NCI-H2081 (cell line): Measurements from ENCODE around the gene PDE4C.

Experiments used
- DNase-seq, 2 experiments: peaks; one replicate each; lab custom pipeline; 2025; lab: John Stamatoyannopoulos, UW

Gene PDE4C

DNA sequence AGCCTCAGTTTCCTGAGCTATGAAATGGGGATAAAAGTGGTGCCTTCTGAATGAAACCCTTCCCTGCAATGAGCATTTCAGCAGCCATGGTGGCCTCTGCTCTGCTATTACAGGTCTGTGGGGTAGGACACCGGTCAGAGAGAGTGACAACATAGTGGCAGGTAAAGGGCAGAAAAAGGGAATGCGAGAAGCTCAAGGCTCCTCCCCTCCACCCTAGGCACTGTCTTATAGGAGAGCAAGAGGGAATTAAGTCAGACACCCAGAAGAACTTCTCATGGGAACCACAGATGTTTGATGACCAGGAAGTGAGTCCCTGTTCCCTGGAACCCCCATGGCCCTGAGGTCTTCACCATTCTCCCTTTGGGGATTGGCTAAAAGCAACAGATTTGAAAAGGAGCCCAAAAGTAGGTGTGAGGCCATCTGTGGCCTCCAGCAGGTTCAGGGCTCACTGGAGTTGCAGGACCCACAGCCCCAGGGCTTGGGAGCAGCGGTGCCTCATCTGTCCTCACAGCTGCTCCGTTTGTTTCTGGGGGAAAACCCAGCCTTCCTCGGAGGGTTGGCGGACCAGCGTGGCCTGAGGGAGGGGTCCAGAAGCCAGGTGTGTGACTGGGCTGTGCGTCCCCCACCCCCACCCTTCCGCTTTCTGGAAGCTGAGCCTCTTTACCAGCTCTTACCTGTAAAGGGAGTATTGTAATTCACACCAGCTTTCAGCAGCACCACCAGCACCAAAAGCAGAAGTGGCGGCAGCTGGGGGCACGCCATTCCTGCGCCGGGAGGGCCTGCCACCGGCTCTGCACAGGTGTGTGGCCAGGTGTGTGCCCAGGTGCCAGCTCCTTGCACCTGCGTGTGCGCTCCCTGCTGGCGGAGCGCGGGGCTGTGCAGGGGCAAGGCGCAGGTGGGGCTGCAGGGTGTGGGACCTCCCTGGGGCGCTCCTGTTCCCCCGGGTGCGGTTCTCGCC is 28.6 kb upstream of the PDE4C start:
- DNase-seq: peak; percentile 41 to 64

- no peak for DNase-seq
Observed at GRCh38 chr19:18253716-18254115, 27.5 kb upstream of the PDE4C start.

DNA sequence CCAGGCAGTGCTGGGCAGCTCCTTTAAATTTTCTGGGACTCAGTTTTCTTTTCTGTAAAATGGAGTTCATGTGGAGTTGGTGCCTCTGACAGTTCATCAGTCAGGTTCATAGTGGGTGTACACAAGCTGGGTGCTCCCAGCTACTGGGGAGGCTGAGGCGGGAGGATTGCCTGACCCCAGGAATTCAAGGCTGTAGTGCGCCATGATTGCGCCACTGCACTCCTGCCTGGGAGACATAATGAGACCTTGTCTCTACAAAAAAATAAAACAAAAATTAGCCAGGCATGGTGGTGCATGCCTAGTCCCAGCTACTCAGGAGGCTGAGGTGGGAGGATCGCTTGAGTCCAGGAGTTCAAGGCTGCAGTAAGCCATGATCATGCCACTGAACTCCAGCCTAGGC is 26.9 kb upstream of the PDE4C start:
- DNase-seq: no peak

DNA sequence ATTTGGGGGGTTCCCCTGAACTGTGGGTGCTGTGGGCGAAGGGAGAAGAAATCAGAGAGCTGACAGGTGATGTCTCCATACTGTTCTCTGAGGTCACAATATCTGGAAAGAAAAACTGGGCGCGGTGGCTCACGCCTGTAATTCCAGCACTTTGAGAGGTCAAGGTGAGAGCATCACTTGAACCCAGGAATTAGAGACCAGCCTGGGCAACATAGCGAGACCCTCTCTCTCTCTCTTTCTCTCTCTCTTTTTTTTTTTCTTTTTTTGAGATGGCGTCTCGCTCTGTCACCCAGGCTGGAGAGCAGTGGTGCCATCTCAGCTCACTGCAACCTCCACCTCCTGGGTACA is 26.1 kb upstream of the PDE4C start:
- DNase-seq: no peak

DNA sequence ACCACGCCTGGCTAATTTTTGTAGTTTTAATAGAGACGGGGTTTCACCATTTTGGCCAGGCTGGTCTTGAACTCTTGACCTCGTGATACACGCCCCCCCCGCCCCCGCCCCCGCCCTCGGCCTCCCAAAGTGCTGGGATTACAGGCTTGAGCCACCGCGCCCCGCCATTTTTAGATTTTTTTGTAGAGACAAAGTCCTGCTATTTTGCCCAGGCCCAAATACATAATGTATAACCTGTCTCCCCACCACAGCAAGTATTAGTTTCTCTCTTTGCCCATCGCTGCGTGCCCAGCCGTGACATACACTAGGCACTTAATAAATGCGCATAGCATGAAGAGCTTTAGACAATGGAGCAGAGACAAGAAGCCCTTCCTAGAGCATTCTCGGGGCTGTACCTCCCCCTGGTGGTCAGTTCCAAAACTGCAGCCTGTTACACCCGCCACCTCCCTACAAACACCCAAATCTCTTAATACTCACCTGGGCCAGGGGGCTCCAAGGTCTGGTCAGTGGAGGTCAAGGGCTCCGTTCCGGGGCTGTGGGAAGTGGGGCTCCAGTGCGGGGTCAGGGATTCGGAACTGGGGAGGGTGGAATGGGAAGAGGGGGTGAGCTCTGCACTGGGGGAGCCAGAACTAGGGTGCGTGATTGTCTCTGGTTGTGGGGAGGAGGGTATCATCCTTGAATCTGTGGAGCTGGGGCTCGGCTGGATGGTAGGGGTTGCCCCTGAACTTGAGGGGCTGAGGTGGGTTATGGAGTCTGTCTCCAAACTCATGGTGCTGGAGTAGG is 25.5 kb upstream of the PDE4C start:
- peak; percentile 55 to 66 for DNase-seq

GRCh38 chr19:18249834-18250233 is 23.6 kb upstream of the PDE4C start:
- DNase-seq: no peak

DNA sequence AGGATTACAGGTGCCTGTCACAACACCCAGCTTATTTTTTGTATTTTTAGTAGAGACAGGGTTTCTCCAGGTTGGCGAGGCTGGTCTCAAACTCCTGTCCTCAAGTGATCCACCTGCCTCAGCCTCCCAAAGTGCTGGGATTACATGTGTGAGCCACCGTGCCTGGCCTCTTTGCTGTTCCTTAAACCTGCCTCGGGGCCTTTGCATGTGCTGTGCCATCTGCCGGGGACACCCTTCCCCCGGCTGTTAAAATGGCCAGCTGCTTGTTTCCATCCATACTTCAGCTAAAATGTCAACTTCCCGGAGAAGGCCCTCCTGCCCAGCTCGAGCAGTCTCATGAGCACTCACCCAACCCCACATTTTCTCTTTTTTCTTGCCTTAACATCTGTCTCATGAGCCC is 19.1 kb upstream of the PDE4C start:
- DNase-seq: no peak

GRCh38 chr19:18239303-18239702 is 13.1 kb upstream of the PDE4C start:
- DNase-seq: no peak

DNA sequence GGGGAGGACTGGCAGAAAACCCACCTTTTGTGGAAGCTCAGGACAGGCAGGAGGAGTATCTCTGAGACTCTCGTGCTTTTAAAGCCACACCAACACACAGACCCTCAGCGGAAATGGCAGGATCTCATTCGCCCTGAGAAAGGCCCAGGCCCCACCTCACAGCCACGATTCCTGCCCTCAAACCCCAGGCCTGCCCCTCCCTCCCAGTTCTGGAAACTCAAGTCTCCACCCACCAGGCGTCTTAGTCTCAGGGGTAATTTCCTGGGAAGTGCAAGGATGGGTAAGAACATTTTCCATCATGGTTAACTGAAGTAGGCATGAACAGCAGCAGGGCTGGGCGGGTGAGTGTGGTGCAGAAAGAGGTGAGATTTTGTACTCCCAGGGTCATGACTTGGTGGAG is 8.0 kb upstream of the PDE4C start:
- no peak for DNase-seq

DNA sequence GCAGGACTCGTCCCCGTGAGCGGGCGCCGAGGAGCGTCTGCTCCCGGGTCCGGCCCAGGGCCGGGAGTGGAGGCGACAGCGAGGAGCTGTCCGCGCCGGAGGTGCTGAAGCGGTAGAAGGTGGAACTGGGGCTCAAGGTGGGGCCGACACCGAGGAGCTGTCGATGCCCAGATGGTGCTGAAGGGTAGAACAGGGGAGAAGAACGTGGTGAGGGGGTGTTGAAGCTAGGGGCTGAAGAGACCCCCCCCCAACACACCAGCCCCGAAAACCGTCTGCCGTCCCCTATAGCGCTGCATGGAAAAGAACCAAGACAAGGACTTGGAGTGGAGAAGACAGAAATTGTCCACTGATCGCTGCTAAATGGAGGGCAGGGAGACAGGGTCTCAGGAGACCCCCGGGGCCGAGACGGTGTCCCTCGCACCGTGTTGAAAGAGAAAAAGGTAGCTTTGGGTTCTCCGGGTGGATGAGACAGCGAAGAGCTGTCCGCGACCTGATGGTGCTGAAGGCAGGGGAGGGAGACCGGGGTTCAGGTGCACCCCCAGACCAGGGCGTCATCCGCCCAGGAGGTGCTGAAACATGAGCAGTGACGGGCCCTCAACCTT is 7.1 kb upstream of the PDE4C start:
- DNase-seq: peak in 1 of 2 experiments; percentile 46

GRCh38 chr19:18232540-18233223 is 6.4 kb upstream of the PDE4C start:
- peak; percentile 49 to 68 for DNase-seq

GRCh38 chr19:18231775-18232174 is 5.5 kb upstream of the PDE4C start:
- no peak for DNase-seq

DNA sequence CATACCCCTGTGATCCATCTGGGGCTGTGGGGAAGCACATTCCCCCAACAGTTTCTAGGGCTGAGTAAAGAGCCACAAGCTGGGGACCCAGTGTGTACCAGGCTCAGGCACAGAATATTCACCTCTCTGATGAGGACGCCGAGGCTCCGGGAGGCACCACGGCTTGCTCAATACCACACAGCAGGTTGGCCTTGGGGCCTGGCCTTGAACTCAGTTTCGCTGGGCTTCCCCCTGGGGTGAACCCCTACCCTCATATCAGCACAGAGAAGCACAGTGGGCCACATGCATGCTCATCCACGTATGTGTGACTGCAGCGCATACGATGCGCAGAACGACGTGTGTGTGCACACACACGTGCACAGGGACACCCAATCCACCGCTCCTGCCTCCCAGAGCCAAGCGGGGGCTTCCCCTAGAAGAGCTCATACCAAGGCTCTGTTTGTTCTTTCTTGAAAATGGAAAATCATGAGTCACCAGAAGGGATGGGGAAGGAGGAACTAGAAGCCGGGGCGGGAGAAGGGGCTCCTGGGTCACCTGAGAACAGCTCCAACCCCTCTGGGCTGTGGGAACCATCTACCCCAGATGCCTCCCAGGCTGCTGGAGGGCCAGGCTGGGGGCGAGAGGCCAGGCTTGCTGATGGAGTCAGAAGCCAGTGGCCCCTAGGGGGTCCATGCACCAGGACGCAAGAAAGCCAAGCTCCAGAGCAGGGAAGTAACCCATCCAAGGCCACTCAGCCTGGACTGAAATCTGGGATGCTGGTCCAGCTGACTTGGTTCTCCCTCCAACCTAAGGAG is 4.9 kb upstream of the PDE4C start:
- no peak for DNase-seq

- no peak for DNase-seq
Observed at GRCh38 chr19:18229915-18230314, 3.7 kb upstream of the PDE4C start.

DNA sequence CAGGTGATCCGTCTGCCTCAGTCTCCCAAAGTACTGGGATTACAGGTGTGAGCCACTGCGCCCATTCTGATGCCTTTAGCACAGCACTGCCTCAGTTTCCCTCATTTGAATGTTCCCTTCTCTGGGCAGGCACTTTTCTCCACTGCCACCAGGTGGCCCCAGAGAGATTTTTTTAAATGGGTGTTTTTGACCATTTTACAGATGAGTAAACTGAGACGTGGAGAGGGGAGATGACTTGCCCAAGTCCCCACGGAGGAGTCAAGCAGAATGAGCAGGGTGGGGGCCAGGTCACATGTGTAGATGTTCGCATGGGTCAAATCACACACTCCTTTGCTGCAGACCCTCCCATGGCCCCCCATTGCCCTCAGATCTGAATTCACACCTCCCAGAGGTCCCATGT is 3.2 kb upstream of the PDE4C start:
- no peak for DNase-seq

DNA sequence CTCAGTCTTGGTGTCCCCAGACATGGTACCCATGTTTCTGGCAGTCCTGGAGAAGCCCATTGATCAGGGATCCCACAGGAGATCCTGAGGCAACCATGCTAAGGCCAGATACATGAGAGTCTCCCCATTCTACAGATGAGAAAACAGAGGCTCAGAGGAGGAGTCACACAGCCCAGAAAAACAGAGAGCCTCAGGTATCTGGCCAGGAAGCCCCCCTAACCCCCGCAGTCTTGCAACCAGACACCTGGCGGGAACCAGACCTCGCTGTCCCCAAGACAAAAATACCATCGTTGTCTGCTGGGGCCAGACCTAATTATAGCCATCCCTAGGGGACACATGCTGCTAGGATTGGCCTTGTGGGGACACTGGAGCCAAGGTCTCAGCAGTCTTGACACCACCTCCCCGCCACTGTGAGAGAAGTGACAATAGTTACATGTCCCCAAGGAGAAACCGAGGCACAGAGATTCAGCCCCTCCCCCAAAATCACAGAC is 1.6 kb upstream of the PDE4C start:
- no peak for DNase-seq

GRCh38 chr19:18226956-18227780 is 930 bp upstream of the PDE4C start:
- DNase-seq: no peak

DNA sequence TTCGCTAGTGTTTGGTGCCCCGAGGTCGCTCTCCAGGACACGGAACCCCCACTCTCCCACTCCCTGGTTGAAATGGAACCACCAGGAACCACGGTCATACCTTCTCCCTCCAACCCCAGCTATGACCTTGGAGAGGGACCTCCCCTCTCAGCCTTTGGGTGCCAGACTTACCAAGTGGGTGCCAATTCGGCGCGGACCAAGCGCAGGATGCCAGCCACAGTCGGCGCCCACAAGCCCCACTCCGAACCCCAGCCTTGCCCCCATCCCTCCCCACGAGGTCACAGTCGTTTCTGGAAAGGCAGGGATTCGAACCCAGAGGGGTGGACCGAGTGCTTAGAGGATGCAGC is 910 bp downstream of the PDE4C start:
- DNase-seq: no peak

DNA sequence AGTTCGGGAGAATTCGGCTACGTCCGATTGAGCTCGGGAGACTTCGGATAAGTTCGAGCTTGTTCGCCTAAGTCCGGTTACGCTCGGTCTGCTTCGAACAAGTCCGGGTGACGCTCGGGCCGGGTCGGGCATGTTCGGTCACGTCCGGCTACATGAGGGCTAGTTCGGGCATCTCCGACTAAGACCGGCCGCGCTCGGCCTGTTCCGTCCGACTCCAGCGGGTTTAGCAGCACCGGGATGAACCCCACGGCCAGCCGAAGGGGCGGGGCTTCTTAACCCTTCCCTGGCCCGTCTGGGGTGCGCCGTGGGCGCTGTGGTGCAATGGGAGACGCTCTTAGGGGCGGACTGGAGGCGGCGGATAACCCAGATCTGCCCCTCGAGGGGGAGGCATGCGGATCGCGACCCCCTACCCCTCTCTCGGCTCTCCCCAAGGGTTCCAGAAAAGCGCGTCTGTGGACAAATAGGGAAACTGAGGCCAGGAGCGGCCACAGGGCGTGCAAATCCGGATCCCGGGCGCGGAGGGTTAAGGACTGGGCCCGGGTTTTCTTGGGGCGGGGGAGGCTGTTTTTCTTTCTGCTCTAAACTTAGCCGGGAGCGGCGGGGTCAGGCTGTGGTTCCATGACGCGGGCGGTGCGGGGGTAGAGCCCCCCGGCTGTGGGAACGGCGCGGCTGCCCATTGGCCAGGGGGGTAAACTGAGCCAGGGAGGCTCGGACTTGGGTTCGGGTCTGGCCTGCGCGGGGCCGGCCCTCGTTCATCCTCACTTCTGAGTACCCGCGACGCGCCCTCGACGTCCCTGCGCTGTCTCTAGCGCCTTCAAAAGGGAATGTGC is 1.5 kb downstream of the PDE4C start:
- peak; percentile 97 to 98 for DNase-seq
